Measurements from ENCODE around the gene NAALADL2.

The NAALADL2 gene

DNA sequence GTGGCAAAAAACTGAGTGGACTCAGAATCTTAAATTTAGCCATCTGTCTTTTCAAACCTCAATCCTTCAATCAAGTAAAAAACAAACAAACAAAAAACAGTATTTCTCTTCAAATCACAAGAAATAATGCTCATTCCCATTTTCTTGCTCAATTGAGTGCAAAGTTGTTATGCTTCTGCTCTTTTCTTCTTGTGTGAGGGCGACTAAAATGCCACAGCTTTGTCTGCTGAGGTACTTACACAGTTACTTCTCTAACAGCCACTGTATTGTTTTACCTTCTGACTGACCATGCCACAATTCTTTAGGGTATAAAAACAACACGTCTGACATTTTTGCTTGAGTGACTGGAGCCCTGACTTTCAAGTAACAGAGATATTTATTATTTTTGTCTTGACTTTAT, 617.4 kb downstream of the NAALADL2 start:
- no peaks in the 10 kb centered on the region for H3K79me2 ChIP-seq (ENCODE audit: insufficient read depth, low read length)
- H3K27ac ChIP-seq (ENCODE audit: low read depth, low read length) = no peak overlapping the region
- no peaks in the 10 kb centered on the region for H4K20me1 ChIP-seq (ENCODE audit: low read depth, low read length)
- H3K9me3 ChIP-seq (ENCODE audit: insufficient read depth, low read length) = no peaks in the 10 kb centered on the region
- H3K36me3 ChIP-seq (ENCODE audit: low read length) = no peaks in the 10 kb centered on the region
- H3K9ac ChIP-seq (ENCODE audit: low read length) = no peak overlapping the region
- no peak overlapping the region for H3K4me3 ChIP-seq (ENCODE audit: insufficient read depth, low read length, poor library complexity, severe bottlenecking)
- no peaks in the 10 kb centered on the region for H3F3A ChIP-seq (ENCODE audit: insufficient read depth)
- TF ChIP-seq EZH2phosphoT487 (conservative IDR thresholded peaks at IDR 0.05; ENCODE audit: low read length) = no peak
- TF ChIP-seq, protein P1, sequence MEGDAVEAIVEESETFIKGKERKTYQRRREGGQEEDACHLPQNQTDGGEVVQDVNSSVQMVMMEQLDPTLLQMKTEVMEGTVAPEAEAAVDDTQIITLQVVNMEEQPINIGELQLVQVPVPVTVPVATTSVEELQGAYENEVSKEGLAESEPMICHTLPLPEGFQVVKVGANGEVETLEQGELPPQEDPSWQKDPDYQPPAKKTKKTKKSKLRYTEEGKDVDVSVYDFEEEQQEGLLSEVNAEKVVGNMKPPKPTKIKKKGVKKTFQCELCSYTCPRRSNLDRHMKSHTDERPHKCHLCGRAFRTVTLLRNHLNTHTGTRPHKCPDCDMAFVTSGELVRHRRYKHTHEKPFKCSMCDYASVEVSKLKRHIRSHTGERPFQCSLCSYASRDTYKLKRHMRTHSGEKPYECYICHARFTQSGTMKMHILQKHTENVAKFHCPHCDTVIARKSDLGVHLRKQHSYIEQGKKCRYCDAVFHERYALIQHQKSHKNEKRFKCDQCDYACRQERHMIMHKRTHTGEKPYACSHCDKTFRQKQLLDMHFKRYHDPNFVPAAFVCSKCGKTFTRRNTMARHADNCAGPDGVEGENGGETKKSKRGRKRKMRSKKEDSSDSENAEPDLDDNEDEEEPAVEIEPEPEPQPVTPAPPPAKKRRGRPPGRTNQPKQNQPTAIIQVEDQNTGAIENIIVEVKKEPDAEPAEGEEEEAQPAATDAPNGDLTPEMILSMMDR (IDR thresholded peaks at IDR 0.05; ENCODE audit: insufficient read depth, low read length, poor library complexity, severe bottlenecking) = no peak
- H3K9me2 ChIP-seq (replicated peaks; ENCODE audit: insufficient read depth, low read length) = no peaks in the 10 kb centered on the region
- no peak overlapping the region for H2AFZ ChIP-seq (ENCODE audit: low read depth, low read length, severe bottlenecking)
- H3K4me2 ChIP-seq (ENCODE audit: low read depth, low read length, poor library complexity, severe bottlenecking) = no peak overlapping the region
- H3K27me3 ChIP-seq (ENCODE audit: low read length) = no peaks in the 10 kb centered on the region

DNA sequence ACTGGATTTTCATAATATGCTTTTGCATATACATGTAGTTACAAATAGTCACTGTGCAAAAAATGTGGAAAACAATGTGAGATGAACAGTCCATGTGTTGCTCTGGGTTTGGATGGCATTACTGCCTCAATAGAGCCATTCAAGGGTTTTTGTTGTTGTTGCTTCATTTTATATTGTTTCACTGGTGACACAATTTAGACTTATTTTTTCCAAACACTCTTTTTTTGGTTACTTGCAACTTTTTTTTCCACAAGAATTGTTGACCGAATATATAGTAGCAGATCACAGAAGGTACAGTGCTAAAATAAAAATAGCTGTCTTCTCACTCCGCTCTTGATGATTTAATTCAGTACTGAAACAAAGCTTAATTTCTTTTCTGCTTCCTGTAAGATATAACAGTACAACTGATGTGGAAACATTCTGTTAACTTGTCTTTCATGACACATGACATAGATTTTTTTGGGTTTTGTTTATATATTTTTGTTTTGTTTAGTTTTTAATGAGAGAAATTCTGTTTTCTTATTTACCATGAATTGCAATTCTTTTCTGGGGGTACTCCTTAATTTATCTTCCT, 618.6 kb downstream of the NAALADL2 start:
- H3K36me3 ChIP-seq (ENCODE audit: low read length) = no peaks in the 10 kb centered on the region
- no peak overlapping the region for H3K4me2 ChIP-seq (ENCODE audit: low read depth, low read length, poor library complexity, severe bottlenecking)
- H3K27me3 ChIP-seq (ENCODE audit: low read length) = no peaks in the 10 kb centered on the region
- H3K9ac ChIP-seq (ENCODE audit: low read length) = no peak overlapping the region
- H3K9me3 ChIP-seq (ENCODE audit: insufficient read depth, low read length) = no peaks in the 10 kb centered on the region
- TF ChIP-seq EZH2phosphoT487 (conservative IDR thresholded peaks at IDR 0.05; ENCODE audit: low read length) = no peak
- TF ChIP-seq, protein P1 (IDR thresholded peaks at IDR 0.05; ENCODE audit: insufficient read depth, low read length, poor library complexity, severe bottlenecking) = no peak
- no peaks in the 10 kb centered on the region for H3K79me2 ChIP-seq (ENCODE audit: insufficient read depth, low read length)
- H3K4me3 ChIP-seq (ENCODE audit: insufficient read depth, low read length, poor library complexity, severe bottlenecking) = no peak overlapping the region
- H3F3A ChIP-seq (ENCODE audit: insufficient read depth) = no peaks in the 10 kb centered on the region
- H3K9me2 ChIP-seq (replicated peaks; ENCODE audit: insufficient read depth, low read length) = no peaks in the 10 kb centered on the region
- no peaks in the 10 kb centered on the region for H4K20me1 ChIP-seq (ENCODE audit: low read depth, low read length)
- H2AFZ ChIP-seq (ENCODE audit: low read depth, low read length, severe bottlenecking) = no peak overlapping the region
- no peak overlapping the region for H3K27ac ChIP-seq (ENCODE audit: low read depth, low read length)

DNA sequence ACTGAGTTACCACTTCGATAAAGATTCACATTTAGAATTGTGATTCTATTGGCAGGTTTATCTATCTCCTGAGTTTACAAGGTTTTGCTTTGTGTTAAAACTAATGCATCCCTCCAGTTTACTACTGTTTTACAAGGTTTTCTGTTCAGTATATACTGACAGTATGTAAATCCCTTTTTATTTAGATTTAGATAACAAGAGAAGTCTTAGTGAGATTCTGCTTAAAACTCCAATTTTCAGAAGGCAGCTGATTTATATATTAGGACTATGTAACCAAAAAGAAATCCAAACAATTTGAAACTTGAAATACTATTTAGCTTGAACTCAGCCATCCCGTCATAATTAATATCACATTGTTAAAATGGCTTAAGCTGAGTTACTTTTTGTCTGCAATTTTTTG, 619.2 kb downstream of the NAALADL2 start:
- Histone ChIP-seq H4K20me1 (ENCODE audit: low read depth, low read length) (no peaks in the 10 kb centered on the region), H3K4me3 (ENCODE audit: insufficient read depth, low read length, poor library complexity, severe bottlenecking) (no peak overlapping the region), H3K9me3 (ENCODE audit: insufficient read depth, low read length) (no peaks in the 10 kb centered on the region), H3K79me2 (ENCODE audit: insufficient read depth, low read length) (no peaks in the 10 kb centered on the region), H3K9me2 (replicated peaks; ENCODE audit: insufficient read depth, low read length) (no peaks in the 10 kb centered on the region), H3K4me2 (ENCODE audit: low read depth, low read length, poor library complexity, severe bottlenecking) (no peak overlapping the region), H3K36me3 (ENCODE audit: low read length) (no peaks in the 10 kb centered on the region), H3K27me3 (ENCODE audit: low read length) (no peaks in the 10 kb centered on the region), H3F3A (ENCODE audit: insufficient read depth) (no peaks in the 10 kb centered on the region), H3K27ac (ENCODE audit: low read depth, low read length) (no peak overlapping the region), H3K9ac (ENCODE audit: low read length) (no peak overlapping the region), H2AFZ (ENCODE audit: low read depth, low read length, severe bottlenecking) (no peak overlapping the region)
- TF ChIP-seq, protein P1 (IDR thresholded peaks at IDR 0.05; ENCODE audit: insufficient read depth, low read length, poor library complexity, severe bottlenecking) = no peak
- TF ChIP-seq EZH2phosphoT487 (conservative IDR thresholded peaks at IDR 0.05; ENCODE audit: low read length) = no peak
